GM21423 (cell line): ENCODE measurements around the gene FAM149B1.
"Not testable (repeated sequence)": the region's sequence is repeated elsewhere in the genome, so short reads cannot be mapped to it uniquely, and the experiment has no call there.

Experiments used
- ATAC-seq: cut with Tn5 transposase; IDR thresholded peaks from one replicate; pipeline ENCODE4 v1.9.1; 2021; ENCODE audit warnings: mild to moderate bottlenecking, moderate library complexity; ENCODE audit not compliant: unreplicated experiment

FAM149B1 gene

DNA sequence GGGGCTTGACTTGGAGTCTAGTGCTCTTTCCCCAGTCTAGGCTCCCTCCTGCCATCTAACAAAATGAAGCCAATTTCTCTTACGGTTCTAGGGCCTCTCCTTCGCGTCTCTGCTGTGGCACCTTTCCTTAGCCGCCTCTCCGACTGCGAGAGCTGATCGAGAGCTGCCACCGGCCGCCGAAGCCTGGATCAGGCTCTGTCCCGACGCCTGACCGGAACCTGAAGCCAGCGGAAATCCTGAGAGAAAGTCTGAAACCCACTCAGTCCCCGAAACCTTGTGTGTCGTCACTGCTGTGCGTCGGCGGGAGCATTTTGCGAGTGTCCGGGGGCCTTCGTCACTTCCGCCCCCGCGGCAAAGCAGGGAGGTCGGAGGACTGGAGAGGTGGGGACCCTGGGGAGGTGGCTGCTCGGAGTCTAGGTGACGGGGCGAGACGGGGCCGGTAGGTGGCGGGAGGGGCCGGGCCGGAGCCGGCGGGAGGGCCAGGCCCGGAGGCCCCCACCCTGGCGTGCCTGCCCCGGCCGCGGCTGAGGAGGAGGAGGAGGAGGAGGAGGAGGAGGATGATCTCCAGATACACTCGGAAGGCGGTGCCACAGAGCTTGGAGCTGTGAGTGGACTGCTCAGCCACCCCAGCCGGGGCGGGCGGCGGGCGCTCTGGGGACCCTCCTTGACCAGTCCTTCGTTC, at the start of gene FAM149B1, which contains the start of gene ECD:
Gene FAM149B1 (plus strand): TSS at position 337 of the 682 bp plus-strand sequence. CDS start 221 bp downstream, at position 558.
Gene ECD (minus strand): TSS at position 226 of the 682 bp plus-strand sequence. CDS start 4,071 bp downstream, outside the sequence.
- ATAC-seq = peak; percentile 89

DNA sequence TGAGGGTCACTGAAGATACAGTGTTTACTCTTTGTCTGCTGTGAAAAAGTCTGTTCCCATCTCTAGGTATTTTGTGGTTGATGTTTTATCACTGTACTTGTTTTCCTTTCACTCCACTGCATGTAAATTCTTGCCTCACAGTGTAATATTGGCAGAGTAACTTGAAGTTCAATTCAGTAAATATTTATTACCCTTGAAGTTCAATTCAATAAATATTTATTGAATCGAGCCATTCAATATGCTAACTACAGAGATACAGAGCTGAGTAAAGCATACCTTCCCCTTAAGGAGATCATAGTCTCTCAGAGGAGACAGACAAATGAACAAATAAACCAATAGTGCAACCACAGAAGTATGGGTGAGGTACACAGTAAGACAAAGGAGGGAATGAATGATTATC, 48.5 kb upstream of the FAM149B1 start:
- no peak for ATAC-seq

DNA sequence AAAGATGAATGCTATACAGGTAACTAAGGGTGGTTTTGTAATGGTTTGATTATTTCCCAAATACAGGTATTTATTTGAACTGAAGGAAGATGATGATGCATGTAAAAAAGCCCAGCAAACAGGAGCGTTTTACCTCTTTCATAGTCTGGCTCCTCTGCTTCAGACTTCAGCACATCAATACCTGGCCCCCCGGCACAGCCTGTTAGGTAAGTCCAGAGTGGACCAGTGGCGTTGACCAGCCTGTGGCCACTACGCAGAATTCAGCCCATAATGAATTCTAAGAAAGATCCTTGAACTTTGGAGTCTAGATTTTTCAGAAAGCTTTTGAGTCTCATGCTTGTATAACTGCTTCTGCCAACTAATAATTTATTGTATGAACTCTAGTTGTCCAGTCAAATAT, 48.0 kb upstream of the FAM149B1 start:
- no peak for ATAC-seq

DNA sequence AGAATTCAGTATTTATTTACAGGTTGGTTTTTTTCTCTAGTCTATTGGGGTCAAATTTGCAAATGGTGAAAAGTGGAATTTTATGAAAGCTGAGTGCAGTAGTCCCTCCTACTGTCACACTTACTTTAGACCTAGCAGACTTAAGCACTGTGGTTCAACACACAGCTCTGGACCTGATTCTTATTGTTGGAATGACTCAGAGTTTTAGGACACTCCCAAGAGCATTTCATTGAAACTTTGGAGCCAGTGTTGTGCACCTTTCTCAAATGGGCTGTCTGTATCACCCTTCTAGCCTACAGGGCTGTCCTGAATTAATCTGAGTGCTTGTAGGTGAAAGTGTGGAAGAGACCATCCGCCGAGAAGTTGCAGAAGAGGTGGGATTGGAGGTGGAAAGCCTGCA, 41.6 kb upstream of the FAM149B1 start:
- no peak for ATAC-seq

DNA sequence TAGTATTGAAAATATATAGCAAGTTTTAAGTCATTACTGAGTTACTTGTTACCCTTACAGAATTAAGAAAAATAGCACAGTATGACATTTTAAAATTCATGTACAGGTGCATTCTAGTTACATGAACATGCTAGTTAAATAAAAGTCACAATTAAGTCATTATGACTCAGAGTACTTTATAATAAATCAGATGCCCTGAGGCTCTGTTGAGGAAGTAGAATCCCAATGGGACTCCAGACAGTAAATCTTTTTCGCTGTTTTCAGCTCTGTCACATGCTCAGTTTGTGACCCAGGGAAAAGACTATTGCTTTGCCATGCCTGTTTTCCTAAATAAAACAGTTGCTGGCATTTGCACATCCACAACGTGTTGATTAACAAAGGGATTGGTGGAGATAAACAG, 36.6 kb upstream of the FAM149B1 start:
- ATAC-seq = no peak

GRCh38 chr10:73131913-73132686, 35.8 kb upstream of the FAM149B1 start:
- ATAC-seq = no peak

DNA sequence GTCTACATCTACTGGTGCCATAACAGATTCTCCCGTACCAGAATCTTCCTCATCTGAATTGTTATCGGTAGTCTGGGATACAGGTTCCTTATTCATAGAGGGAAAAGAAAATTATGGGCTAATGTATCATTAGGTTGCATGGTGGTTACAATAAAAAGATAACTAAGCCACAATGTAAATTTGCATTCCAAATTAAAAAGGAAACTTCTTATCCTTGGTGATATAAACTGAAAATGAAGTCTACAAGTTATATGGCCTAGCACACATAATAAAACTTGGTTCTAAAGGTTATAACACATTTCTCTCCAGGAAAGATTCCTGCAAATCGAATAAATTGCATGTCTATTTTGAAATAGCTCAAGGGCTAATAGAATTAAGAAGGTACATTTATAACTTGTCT, 33.2 kb upstream of the FAM149B1 start:
- ATAC-seq = no peak

DNA sequence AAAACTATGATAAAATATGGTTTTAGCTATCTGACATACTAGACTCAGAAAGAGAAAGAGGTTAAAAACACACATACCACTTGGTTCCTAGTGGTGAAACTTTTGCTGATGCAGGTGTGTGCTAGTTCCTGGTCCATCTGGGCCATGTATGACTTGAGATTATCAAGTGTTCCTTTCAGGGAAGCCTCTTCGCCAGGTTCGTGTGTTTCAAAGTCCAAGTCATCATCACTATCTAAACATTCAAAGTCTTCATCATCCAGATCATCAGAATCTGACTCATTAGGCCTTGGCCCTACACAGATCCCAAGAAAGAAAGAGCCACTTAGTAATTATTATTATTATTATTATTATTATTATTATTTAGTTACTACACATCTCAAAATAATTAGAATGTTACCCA, 31.3 kb upstream of the FAM149B1 start:
- no peak for ATAC-seq

DNA sequence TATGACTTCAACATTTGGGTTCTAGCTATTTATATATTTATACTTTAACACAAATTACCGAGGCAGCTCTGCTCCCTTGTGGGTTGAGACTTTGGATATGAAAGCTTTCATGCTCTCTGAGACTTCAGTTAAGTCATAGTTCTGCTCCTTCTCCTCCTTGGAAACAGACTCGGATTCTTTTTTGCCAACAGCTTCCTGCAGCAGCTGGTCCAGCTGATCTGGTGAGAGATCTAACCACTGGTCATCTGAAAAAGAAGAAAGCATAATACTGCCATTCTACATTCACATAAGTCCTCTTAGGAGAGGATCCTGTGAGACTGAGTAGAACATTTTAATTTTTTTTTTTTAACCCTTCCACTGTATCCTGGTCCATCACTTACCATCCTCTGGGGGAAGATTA, 28.7 kb upstream of the FAM149B1 start:
- ATAC-seq = no peak

GRCh38 chr10:73141603-73142002, 26.3 kb upstream of the FAM149B1 start:
- ATAC-seq = no peak

DNA sequence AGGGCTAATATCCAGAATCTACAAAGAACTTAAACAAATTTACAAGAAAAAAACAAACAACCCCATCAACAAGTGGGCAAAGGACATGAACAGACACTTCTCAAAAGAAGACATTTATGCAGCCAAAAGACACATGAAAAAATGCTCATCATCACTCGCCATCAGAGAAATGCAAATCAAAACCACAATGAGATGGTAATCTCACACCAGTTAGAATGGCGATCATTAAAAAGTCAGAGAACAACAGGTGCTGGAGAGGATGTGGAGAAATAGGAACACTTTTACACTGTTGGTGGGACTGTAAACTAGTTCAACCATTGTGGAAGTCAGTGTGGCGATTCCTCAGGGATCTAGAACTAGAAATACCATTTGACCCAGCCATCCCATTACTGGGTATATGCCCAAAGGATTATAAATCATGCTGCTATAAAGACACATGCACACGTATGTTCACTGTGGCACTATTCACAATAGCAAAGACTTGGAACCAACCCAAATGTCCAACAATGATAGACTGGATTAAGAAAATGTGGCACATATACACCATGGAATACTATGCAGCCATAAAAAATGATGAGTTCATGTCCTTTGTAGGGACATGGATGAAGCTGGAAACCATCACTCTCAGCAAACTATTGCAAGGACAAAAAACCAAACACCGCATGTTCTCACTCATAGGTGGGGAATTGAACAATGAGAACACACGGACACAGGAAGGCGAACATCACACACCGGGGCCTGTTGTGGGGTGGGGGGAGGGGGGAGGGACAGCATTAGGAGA, 17.1 kb upstream of the FAM149B1 start:
- ATAC-seq = not testable (repeated sequence)

DNA sequence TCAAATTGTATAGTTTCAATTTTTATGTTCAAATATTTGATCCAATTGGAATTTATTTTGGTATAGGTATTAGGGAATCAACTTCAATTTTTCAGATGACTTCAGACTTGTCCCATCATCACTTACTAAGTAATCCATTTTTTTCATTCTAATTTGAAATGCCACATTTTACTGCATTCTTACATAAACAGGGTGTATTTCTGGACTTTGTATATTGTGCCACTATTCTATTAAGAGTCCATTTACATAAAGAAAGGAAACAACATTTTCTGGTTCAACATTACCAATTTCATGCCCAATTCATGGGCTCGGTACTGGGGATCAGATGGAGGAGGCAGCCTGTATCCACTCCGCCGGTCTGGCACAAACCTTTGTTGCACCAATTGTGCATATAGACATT, 15.9 kb upstream of the FAM149B1 start:
- no peak for ATAC-seq

GRCh38 chr10:73156054-73156453, 11.9 kb upstream of the FAM149B1 start:
- no peak for ATAC-seq

GRCh38 chr10:73159038-73159648, 8.8 kb upstream of the FAM149B1 start:
- no peak for ATAC-seq

DNA sequence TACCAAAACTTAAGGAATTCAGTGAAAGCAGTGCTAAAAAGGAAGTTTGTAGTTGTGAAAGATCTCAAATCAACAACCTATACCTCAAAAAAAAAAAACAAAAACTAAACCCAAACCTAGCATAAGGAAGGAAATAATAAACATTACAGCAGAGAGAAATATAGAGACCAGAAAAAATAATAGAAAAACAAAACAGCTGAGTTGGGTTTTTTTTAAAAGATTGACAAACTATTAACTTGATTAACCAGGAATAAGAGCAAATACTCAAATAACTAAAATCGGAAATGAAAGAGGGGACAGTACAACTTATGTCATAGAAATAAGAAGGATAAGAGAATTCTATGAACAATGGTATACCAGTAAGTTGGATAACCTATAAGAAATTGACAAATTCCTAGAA, 6.8 kb upstream of the FAM149B1 start:
- no peak for ATAC-seq

DNA sequence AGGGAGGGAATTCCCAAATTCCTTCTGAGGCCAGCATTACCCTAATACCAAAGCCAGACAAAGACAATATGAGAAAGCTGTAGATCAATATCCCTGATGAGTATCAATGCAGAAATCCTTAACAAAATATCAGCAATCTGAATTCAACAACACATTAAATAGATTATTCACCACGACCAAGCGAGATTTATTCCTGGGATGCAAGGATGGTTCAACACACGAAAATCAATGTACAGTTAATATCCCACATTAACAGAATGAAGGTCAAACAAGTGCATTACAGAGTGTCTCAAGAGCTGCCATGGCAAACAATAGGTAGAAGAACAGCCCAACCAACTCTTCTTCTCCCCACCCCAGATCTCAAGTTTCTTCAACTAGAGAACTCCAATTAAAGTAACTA, 6.3 kb upstream of the FAM149B1 start:
- ATAC-seq = no peak

DNA sequence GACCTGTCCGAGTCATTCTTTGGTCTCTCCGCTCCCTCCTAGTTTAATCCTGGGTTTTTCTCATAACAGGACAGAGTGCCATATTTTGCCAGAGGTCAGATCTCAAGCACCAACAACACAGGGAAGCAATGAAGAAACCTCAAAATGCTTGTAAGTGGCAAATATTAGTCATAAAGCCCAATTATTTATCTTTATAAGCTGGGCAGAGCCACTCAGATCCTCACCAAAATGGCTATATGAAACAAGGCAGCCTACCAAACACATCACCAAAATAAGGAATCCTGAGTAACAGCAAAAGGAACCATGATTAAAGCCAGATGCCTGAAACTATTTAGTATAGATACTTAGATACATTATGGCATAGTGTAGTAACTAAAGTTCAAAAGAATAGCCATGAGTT, 4.8 kb upstream of the FAM149B1 start:
- ATAC-seq = no peak

- ATAC-seq = no peak
Observed at GRCh38 chr10:73166972-73167371, 947 bp upstream of the FAM149B1 start.

GRCh38 chr10:73167458-73167782, 499 bp upstream of the FAM149B1 start:
- peak; percentile 1 for ATAC-seq

- ATAC-seq = no peak
Observed at GRCh38 chr10:73168465-73168803, 515 bp downstream of the FAM149B1 start.

DNA sequence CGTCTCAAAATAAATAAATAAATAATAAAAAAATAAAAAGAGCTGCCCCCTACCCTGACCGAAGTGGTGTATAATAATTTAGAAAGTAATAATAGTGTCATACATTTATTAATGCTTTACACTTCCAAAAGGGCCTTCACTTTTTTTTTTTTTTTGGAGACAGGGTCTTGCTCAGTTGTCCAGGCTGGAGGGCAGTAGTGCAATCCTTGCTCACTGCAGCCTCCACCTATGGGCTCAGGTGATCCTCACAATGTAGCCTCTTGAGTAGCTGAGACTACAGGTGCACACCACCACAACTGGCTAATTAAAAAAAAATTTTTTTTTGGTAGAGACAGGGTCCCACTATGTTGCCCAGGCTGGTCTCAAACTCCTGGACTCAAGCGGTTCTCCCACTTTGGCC, 1.4 kb downstream of the FAM149B1 start:
- no peak for ATAC-seq
